Gastrocnemius medialis (tissue), 4 donors: ENCODE measurements around the gene PRDM16.

Source experiments
- CTCF ChIP-seq, 5 experiments: fragments of 450-650 bp in 3 of 5; fragments of 200-600 bp in 2 of 5; sonication (generic) in 2 of 5; IDR thresholded peaks in 4 of 5; conservative IDR thresholded peaks in 1 of 5; 1 replicate in 4 of 5; 2 replicates in 1 of 5; pipeline ENCODE4 v1.5.1; 2016 to 2019; ENCODE audit warnings: antibody characterized with exemption in 5 of 5, mild to moderate bottlenecking in 3 of 5, moderate library complexity in 3 of 5
- POLR2A ChIP-seq, 2 donors: fragments of 450-650 bp; IDR thresholded peaks; one replicate each; pipeline ENCODE4 v1.6.1; 2017; ENCODE audit warnings: antibody characterized with exemption in 2 of 2, mild to moderate bottlenecking in 2 of 2, moderate library complexity in 2 of 2

GRCh38 chr1:3237570-3237969 is 168.6 kb downstream of the PRDM16 start:
- TF ChIP-seq CTCF (IDR thresholded peaks at IDR 0.05 in 4 of 5, conservative IDR thresholded peaks at IDR 0.05 in 1 of 5) (no peak), POLR2A (IDR thresholded peaks at IDR 0.05) (no peak)
